ENCODE data around the gene GNL2. TPM values are rescaled to one million over a fixed set of nuclear protein-coding genes. Genes with fewer than 3 reads are reported as not detected.

The GNL2 gene
- total RNA-seq, 1 experiment from 2014 or later: 133 TPM

DNA sequence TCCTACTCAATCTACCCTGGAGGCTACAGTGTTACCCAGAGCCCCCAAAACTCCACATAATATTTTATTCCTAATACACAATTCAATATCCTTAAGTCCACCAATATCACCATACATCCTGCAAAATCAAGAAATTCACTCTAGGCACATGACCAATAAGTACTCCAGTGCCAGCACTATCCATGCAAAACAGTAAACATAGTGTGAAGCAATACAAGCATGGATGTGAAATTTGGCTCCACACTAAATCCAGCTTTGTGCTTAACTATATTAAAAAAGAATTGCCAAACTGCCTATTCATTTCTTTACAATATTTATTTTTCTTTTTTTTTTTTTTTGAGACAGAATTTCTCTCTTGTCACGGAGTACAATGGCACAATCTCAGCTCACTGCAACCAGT is 78.2 kb downstream of the GNL2 start:
- no peak for DNase-seq (ENCODE audit: unreplicated experiment)
- ChIA-PET POLR2A (interaction anchor here (0.7 to 1.3 kb wide), 4 partner anchors 17 to 36 kb away, joined by 3 to 4 read pairs (median 4); no protein-coding TSS in a partner anchor), CTCF (interaction anchor here (0.6 kb wide), 1 partner anchor 63 kb away, joined by 3 read pairs; no protein-coding TSS in a partner anchor)
- H3K36me3 Mint-ChIP-seq (ENCODE audit: insufficient read depth, unreplicated experiment): no peaks in the 10 kb centered on the region
- BruUV-seq (replicated peaks): no TSS peak
- H3K4me1 Mint-ChIP-seq (ENCODE audit: insufficient read depth, unreplicated experiment): peaks cover 16% of the 10 kb centered on the region
- intact Hi-C loops (cut with micrococcal nuclease): no loop called here
- H3K9me3 Mint-ChIP-seq (ENCODE audit: unreplicated experiment): no peaks in the 10 kb centered on the region
- no peak overlapping the region for H3K4me3 Mint-ChIP-seq (ENCODE audit: unreplicated experiment)
- TF ChIP-seq, protein P1, sequence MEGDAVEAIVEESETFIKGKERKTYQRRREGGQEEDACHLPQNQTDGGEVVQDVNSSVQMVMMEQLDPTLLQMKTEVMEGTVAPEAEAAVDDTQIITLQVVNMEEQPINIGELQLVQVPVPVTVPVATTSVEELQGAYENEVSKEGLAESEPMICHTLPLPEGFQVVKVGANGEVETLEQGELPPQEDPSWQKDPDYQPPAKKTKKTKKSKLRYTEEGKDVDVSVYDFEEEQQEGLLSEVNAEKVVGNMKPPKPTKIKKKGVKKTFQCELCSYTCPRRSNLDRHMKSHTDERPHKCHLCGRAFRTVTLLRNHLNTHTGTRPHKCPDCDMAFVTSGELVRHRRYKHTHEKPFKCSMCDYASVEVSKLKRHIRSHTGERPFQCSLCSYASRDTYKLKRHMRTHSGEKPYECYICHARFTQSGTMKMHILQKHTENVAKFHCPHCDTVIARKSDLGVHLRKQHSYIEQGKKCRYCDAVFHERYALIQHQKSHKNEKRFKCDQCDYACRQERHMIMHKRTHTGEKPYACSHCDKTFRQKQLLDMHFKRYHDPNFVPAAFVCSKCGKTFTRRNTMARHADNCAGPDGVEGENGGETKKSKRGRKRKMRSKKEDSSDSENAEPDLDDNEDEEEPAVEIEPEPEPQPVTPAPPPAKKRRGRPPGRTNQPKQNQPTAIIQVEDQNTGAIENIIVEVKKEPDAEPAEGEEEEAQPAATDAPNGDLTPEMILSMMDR (IDR thresholded peaks at IDR 0.05; ENCODE audit: unreplicated experiment): no peak
- no peaks in the 10 kb centered on the region for H3K27me3 Mint-ChIP-seq (ENCODE audit: insufficient read depth, unreplicated experiment)
- no peak overlapping the region for H3K27ac Mint-ChIP-seq (ENCODE audit: low read depth, unreplicated experiment)

Other genes with a start within 250 kb of the GNL2 start
- 37.2 and 51.4 TPM in 2 replicates for gene ZC3H12A, start 121.4 kb downstream of the GNL2 start, total RNA-seq (2022)
- 71.3 and 72.0 TPM in 2 replicates for gene MEAF6, start 81.2 kb downstream of the GNL2 start, total RNA-seq (2022)
- gene SNIP1, start 41.6 kb downstream of the GNL2 start, total RNA-seq (2022): 26.4 and 32.0 TPM in 2 replicates
- gene DNALI1, start 39.0 kb downstream of the GNL2 start, total RNA-seq (2022): not detected in 2 replicates
- gene RSPO1, start 39.0 kb upstream of the GNL2 start, total RNA-seq (2022): not detected in 2 replicates
- gene CDCA8, start 96.6 kb upstream of the GNL2 start, total RNA-seq (2022): 17.3 and 21.8 TPM in 2 replicates
- gene EPHA10, start 169.2 kb upstream of the GNL2 start, total RNA-seq (2022): 0.74 and 1.0 TPM in 2 replicates
- 11.6 and 12.3 TPM in 2 replicates for gene MANEAL, start 197.9 kb upstream of the GNL2 start, total RNA-seq (2022)
- 72.4 and 81.5 TPM in 2 replicates for gene C1orf122, start 211.9 kb upstream of the GNL2 start, total RNA-seq (2022)
- 40.4 and 41.5 TPM in 2 replicates for gene YRDC, start 212.3 kb upstream of the GNL2 start, total RNA-seq (2022)